ENCODE data around the gene SUFU.
"Not testable (repeated sequence)": the region's sequence is repeated elsewhere in the genome, so short reads cannot be mapped to it uniquely, and the experiment has no call there.

The SUFU gene

GRCh38 chr10:102503264-102504178 is at the start of gene SUFU:
Gene SUFU (plus strand): TSS chr10:102503972. CDS start chr10:102504153, 181 bp downstream.
- peak; percentile 99 for DNase-seq

GRCh38 chr10:102454662-102455487 is 48.9 kb upstream of the SUFU start:
- not testable (repeated sequence) for DNase-seq

GRCh38 chr10:102455893-102456471 is 47.8 kb upstream of the SUFU start:
- DNase-seq, result no peak

GRCh38 chr10:102457591-102458150 is 46.1 kb upstream of the SUFU start:
- no peak for DNase-seq

DNA sequence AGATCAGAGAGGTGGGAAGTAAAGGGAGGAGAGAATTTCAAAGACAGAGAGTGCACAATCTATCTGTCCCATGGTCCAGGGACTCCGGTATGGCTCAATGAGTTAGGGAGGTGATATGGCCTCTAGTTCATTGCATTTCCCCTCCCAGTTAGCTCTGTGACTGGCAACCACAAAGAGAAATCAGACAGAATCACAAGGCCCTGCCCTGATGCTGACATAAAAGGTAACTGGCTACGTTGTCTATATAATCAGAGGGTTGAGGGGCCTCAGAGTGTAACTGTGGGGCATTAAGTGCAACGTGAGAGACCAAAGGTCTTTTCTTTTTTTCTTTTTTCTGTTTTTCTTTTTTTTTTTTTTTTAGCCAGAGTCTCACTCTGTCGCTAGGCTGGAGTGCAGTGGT is 45.1 kb upstream of the SUFU start:
- DNase-seq, result no peak

GRCh38 chr10:102460836-102461186 is 43.0 kb upstream of the SUFU start:
- DNase-seq, result no peak

GRCh38 chr10:102461187-102462054 is 42.4 kb upstream of the SUFU start:
- peak; percentile 90 for DNase-seq

GRCh38 chr10:102462512-102463054 is 41.2 kb upstream of the SUFU start:
- DNase-seq, result no peak

DNA sequence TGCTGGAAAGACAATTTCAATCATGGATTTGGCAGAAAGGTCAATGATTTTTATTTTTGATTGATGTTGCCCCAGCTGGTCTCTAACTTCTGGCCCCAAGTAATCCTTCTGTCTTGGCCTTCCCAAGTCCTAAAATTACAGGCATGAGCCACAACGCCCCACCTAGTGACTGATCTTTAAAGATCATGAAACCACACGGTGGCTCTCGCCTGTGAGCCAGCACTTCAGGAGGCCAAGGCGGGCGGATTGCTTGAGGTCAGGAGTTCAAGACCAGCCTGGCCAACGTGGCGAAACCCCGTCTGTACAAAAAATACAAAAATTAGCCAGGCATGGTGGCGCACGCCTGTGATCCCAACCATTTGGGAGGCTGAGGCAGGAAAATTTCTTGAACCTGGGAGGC is 39.8 kb upstream of the SUFU start:
- no peak for DNase-seq

DNA sequence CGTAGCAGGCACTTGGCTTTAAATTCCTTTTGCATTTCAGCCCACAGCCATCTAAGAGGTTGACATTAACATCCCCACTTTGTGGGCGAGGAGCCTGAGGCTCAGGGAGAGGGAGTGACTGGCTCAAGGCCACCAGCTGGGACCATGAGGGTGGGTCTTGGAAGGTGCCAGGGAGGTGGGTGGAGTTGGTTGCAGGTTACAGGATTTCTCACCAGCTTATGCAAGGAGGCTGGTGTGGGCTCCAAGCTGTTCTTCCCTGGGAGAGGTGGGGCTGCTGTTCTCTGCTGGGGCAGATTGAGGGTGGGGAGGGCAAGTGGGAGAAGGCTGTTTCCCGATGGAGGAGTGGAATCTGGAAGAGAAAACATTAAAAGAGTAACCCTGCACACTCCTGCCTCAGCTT is 38.3 kb upstream of the SUFU start:
- no peak for DNase-seq

- DNase-seq, result no peak
Observed at GRCh38 chr10:102467318-102467717, 36.5 kb upstream of the SUFU start.

GRCh38 chr10:102467971-102468438 is 35.8 kb upstream of the SUFU start:
- no peak for DNase-seq

- no peak for DNase-seq
Observed at GRCh38 chr10:102468683-102469082, 35.1 kb upstream of the SUFU start.

GRCh38 chr10:102470579-102471546 is 32.9 kb upstream of the SUFU start:
- no peak for DNase-seq

- no peak for DNase-seq
Observed at GRCh38 chr10:102473445-102474331, 30.1 kb upstream of the SUFU start.

DNA sequence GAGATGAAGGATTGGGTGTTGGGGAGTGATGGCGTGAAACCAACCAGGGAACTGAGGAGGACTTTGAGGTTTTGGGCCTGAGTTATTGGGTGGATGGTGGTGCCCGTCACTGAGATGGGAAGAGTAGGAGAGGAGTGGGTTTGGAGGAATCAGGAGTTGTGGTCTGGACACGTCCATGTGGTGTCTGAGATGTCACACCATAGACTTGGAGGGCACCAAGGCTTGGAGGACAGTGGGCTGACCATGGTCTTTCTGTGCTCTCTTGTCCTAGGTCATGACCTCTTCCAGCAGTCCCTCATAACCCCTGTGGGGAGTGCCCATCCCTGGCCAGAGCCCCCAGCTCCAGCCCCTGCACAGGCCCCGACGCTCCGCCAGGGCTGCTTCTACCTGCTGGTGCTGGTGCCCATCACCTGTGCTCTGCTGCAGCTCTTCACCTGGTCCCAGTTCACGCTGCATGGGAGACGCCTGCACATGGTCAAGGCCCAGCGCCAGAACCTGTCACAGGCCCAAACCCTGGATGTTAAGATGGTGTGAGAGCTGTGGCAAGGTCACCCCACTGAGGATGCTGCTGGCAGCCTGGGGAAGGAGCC is 28.2 kb upstream of the SUFU start:
- DNase-seq, result no peak

DNA sequence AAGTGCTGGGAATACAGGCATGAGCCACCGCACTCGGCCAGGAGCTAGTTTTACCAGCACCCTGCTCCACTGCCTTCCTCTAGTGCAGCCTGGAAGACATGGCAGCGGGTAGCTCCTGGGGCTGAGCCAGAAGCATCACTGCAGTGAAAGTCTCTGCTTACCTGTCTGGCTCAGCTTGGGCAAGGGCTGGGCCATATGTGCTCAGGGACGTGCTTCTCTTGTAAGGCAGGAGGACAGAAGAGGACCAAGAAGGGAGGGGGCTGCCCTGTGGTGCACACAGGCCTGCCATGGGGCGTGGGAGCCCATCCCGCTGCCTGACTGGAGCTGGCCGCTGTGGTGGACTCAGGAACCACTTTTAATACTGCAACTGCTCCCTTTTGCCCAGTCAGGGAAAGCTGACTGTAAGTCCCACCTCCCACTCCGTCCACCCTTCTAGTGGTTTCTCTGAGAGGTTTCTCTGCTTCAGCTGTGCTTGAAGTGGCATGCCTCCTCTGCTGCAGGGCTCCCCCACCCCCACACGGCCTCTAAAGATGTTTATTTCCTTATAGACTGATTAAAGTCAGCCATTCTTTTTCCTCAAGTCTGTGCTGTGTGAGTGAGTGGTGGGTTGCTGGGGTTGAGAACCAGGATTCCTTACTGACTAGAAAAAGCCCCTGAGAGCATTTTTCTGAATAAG is 27.2 kb upstream of the SUFU start:
- no peak for DNase-seq

DNA sequence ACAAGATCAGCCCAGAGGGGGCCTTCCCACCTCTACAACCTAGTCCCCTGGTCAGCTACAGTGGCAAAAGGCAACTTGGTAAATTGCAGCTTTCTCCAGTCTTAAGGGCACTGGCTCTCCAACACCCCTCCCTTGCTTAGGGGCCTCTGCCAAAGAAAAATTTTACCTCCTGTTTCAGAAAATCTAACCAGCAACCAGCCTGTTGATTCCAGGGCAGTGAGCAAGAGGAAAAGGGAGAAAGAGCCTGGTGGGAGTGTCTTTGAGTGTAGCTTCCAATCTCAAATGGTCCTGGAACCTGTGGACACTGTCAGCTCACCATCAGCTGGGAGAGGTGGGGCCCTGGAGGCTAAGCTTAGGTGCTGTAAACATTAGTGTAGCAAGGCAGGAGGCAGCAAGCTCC is 24.1 kb upstream of the SUFU start:
- no peak for DNase-seq

Data from midbrain (tissue), 1 donor.